H1 (cell line): ENCODE results near the gene SEMA7A. TPM values are rescaled to one million over a fixed set of nuclear protein-coding genes. Genes with fewer than 3 reads are reported as not detected.
"Not testable (repeated sequence)": the region's sequence is repeated elsewhere in the genome, so short reads cannot be mapped to it uniquely, and the experiment has no call there.

Experiments used
- CTCF ChIA-PET: fragments of 300-600 bp; sonication (Branson Sonifier 250); formaldehyde crosslinking; loops from one replicate; lab custom pipeline; 2021; ENCODE audit not compliant: partially characterized antibody; lab: Charles Lee
- POLR2A ChIA-PET: fragments of 300-600 bp; sonication (Branson Sonifier 250); formaldehyde crosslinking; loops from one replicate; lab custom pipeline; 2021; ENCODE audit warnings: inconsistent platforms; ENCODE audit not compliant: partially characterized antibody; lab: Charles Lee
- DNase-seq, 2 experiments: peaks; one replicate each; pipeline versions ENCODE4 v3.0.0 to v3.0.0-alpha.2; 2010 to 2022; ENCODE audit warnings: low spot score in 2 of 2, low read depth in 1 of 2, mixed read lengths in 1 of 2
- FAIRE-seq: peaks from 2 replicates; lab custom pipeline; 2011; peaks lifted over from hg19 to GRCh38; lab: Jason Lieb, UNC
- H2AFZ ChIP-seq: 2 replicates; pipeline ENCODE4 v1.8.1; 2012; ENCODE audit warnings: low read length, inconsistent platforms
- H2AK5ac ChIP-seq: 2 replicates; pipeline ENCODE4 v1.6.1; 2013; ENCODE audit warnings: low read depth, low read length
- H2BK120ac ChIP-seq: replicated peaks from 2 replicates; pipeline ENCODE3; 2013; ENCODE audit warnings: low read depth, low read length, inconsistent platforms
- H2BK12ac ChIP-seq: 2 replicates; pipeline ENCODE4 v1.6.1; 2013; ENCODE audit warnings: low read depth, low read length
- H2BK15ac ChIP-seq: 2 replicates; pipeline ENCODE4 v1.6.1; 2013; ENCODE audit warnings: low read length
- H2BK20ac ChIP-seq: 2 replicates; pipeline ENCODE4 v1.6.1; 2013; ENCODE audit warnings: low read length
- H2BK5ac ChIP-seq: 2 replicates; pipeline ENCODE4 v1.6.1; 2013; ENCODE audit warnings: low read depth, low read length
- H3K14ac ChIP-seq: 2 replicates; pipeline ENCODE4 v1.6.1; 2013; ENCODE audit warnings: inconsistent platforms; ENCODE audit not compliant: insufficient read length
- H3K18ac ChIP-seq: 2 replicates; pipeline ENCODE4 v1.6.1; 2013; ENCODE audit warnings: low read length; ENCODE audit errors: extremely low read depth
- H3K23ac ChIP-seq: 2 replicates; pipeline ENCODE4 v1.6.1; 2013; ENCODE audit warnings: inconsistent platforms; ENCODE audit not compliant: insufficient read length
- H3K23me2 ChIP-seq: 2 replicates; pipeline ENCODE4 v1.6.1; 2013; ENCODE audit warnings: low read depth, low read length
- H3K27ac ChIP-seq: 2 replicates; pipeline ENCODE4 v1.6.1; 2011; ENCODE audit warnings: low read depth, low read length, inconsistent platforms
- H3K27me3 ChIP-seq, 4 experiments: replicated peaks in 1 of 4; 1 replicate in 1 of 4; 2 replicates in 3 of 4; pipeline versions ENCODE4 v1.6.1 to v1.8.1; 2011 to 2013; ENCODE audit warnings: low read length in 3 of 4, mild to moderate bottlenecking in 3 of 4, inconsistent platforms in 2 of 4, mixed read lengths in 2 of 4, moderate library complexity in 1 of 4; ENCODE audit not compliant: control insufficient read depth in 3 of 4, insufficient read depth in 3 of 4; ENCODE audit errors: extremely low read depth in 1 of 4
- H3K36me3 ChIP-seq, 4 experiments: 2 replicates each; pipeline versions ENCODE4 v1.6.1 to v1.8.1; 2011 to 2013; ENCODE audit warnings: mild to moderate bottlenecking in 4 of 4, low read length in 3 of 4, moderate library complexity in 2 of 4, control low read depth in 1 of 4, inconsistent platforms in 1 of 4; ENCODE audit not compliant: insufficient read depth in 4 of 4, control insufficient read depth in 2 of 4
- H3K4ac ChIP-seq: replicated peaks from 2 replicates; pipeline ENCODE3; 2013; ENCODE audit warnings: low read length, low read depth, mixed read lengths, inconsistent platforms; ENCODE audit not compliant: insufficient read length
- H3K4me1 ChIP-seq, 4 experiments: replicated peaks in 1 of 4; 1 replicate in 1 of 4; 2 replicates in 3 of 4; pipeline versions ENCODE4 v1.6.1 to v1.8.1; 2011 to 2013; ENCODE audit warnings: low read length in 3 of 4, inconsistent platforms in 2 of 4, mixed read lengths in 1 of 4; ENCODE audit not compliant: insufficient read depth in 4 of 4, control insufficient read depth in 3 of 4
- H3K4me2 ChIP-seq, 2 experiments: 2 replicates each; pipeline versions ENCODE4 v1.6.1 to v1.8.1; 2011 to 2013; ENCODE audit warnings: low read depth in 2 of 2, low read length in 2 of 2, control low read depth in 1 of 2, inconsistent platforms in 1 of 2, mild to moderate bottlenecking in 1 of 2; ENCODE audit not compliant: insufficient read depth in 1 of 2
- H3K4me3 ChIP-seq, 4 experiments: fragments of 200-600, 300-600 bp in 1 of 4; sonication (generic), shearing (Covaris generic), sonication (Bioruptor Twin) in 1 of 4; 2 replicates each; pipeline versions ENCODE4 v1.5.1 to v1.8.1; 2011 to 2016; ENCODE audit warnings: low read length in 4 of 4, low read depth in 3 of 4, control low read depth in 2 of 4, inconsistent platforms in 2 of 4, mild to moderate bottlenecking in 2 of 4, mixed read lengths in 1 of 4, moderate library complexity in 1 of 4; ENCODE audit not compliant: insufficient read depth in 2 of 4; ENCODE audit errors: extremely low read depth in 1 of 4
- H3K56ac ChIP-seq: replicated peaks from 2 replicates; pipeline ENCODE3; 2013; ENCODE audit warnings: low read depth, mild to moderate bottlenecking, mixed read lengths, low read length, inconsistent platforms; ENCODE audit not compliant: insufficient read length
- H3K79me1 ChIP-seq: 2 replicates; pipeline ENCODE4 v1.6.1; 2013; ENCODE audit warnings: low read depth, low read length, control low read depth
- H3K79me2 ChIP-seq, 2 experiments: 2 replicates each; pipeline versions ENCODE4 v1.6.1 to v1.8.1; 2012 to 2013; ENCODE audit warnings: low read length in 2 of 2, mild to moderate bottlenecking in 2 of 2, inconsistent platforms in 1 of 2; ENCODE audit not compliant: insufficient read depth in 2 of 2, control insufficient read depth in 1 of 2
- H3K9ac ChIP-seq, 4 experiments: replicated peaks in 1 of 4; 1 replicate in 1 of 4; 2 replicates in 3 of 4; pipeline versions ENCODE4 v1.6.1 to v1.8.1; 2011 to 2013; ENCODE audit warnings: low read depth in 3 of 4, low read length in 3 of 4, control low read depth in 2 of 4, mild to moderate bottlenecking in 2 of 4, moderate library complexity in 2 of 4, inconsistent platforms in 1 of 4; ENCODE audit errors: extremely low read depth in 1 of 4
- H3K9me3 ChIP-seq, 2 experiments: 2 replicates each; pipeline versions ENCODE4 v1.6.1 to v1.8.1; 2012 to 2013; ENCODE audit warnings: mild to moderate bottlenecking in 2 of 2, moderate library complexity in 2 of 2, control low read depth in 1 of 2, inconsistent platforms in 1 of 2, low read depth in 1 of 2, low read length in 1 of 2, mixed read lengths in 1 of 2; ENCODE audit not compliant: insufficient read depth in 2 of 2
- H4K20me1 ChIP-seq, 2 experiments: replicated peaks in 1 of 2; 2 replicates each; pipeline versions ENCODE3 to v1.8.1; 2011 to 2013; ENCODE audit warnings: inconsistent platforms in 2 of 2, low read length in 2 of 2, mild to moderate bottlenecking in 1 of 2; ENCODE audit not compliant: insufficient read depth in 2 of 2, control insufficient read depth in 1 of 2
- H4K5ac ChIP-seq: 2 replicates; pipeline ENCODE4 v1.6.1; 2013; ENCODE audit warnings: low read length, low read depth, mixed read lengths, inconsistent platforms; ENCODE audit not compliant: insufficient read length
- H4K8ac ChIP-seq: 2 replicates; pipeline ENCODE4 v1.8.0; 2013; ENCODE audit warnings: mild to moderate bottlenecking, moderate library complexity, low read length, inconsistent platforms; ENCODE audit not compliant: insufficient read depth; ENCODE audit errors: extremely low read depth
- H4K91ac ChIP-seq: replicated peaks from 2 replicates; pipeline ENCODE3; 2013; ENCODE audit warnings: low read length, mixed read lengths, inconsistent platforms; ENCODE audit not compliant: insufficient read length
- WGBS, 2 experiments: shearing (Covaris generic) in 1 of 2; methylation state at CpG; one replicate each; pipeline versions ENCODE4 v1.1.6 to v1.1.7; 2013 to 2015; ENCODE audit warnings: low lambda C conversion rate in 2 of 2, mixed read lengths in 2 of 2, inconsistent platforms in 1 of 2, low coverage in 1 of 2, missing lambda C conversion rate in 1 of 2; ENCODE audit not compliant: insufficient replicate concordance in 2 of 2, insufficient coverage in 1 of 2, insufficient read length in 1 of 2; ENCODE audit errors: extremely low coverage in 1 of 2, missing lambda C conversion rate in 1 of 2; 5-methylcytosine and 5-hydroxymethylcytosine counted together
- polyA plus RNA-seq, 7 experiments: library from polyadenylated mRNA; depleted of rRNA in 3 of 7; stranded (reverse) in 5 of 7; unstranded in 2 of 7; fragments of >200 nt in 5 of 7; fragments of 200-250 nt in 2 of 7; gene quantifications; 1 replicate in 5 of 7; 2 replicates in 1 of 7; 4 replicates in 1 of 7; pipeline versions ENCODE4 v1.2.1 to v1.2.3, GENCODE V29; 2011 to 2013; ENCODE audit warnings: missing spikeins in 2 of 7, mixed read lengths in 2 of 7
- total RNA-seq: library from RNA; stranded (reverse); fragmentation: NEBNext Ultra II Directional; extraction: Animal tissue kit (Norgen Biotek cat#: 25700); gene quantifications from 2 replicates; pipeline ENCODE4 v1.2.1, GENCODE V29; 2021

Gene SEMA7A
- total and polyA plus RNA-seq, 2 of the 8 experiments (the other 6 are each of a cell fraction or from before 2014, with no cell fraction given), result 10.7 to 15.0 TPM

DNA sequence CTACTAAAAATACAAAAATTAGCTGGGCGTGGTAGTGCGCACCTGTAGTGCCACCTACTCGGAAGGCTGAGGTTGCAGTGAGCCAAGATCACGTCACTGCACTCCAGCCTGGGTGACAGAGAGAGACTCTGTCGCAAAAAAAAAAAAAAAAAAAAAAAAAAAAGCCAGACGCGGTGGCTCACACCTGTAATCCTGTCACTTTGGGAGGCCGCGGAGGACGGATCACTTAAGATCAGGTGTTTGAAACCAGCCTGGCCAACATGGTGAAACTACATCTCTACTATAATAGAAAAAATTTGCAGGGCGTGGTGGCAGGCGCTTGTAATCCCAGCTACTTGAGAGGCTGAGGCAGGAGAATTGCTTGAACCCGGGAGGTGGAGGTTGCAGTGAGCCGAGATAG is 26.0 kb upstream of the SEMA7A start:
- H2AK5ac ChIP-seq, H3K27ac ChIP-seq, H2BK20ac ChIP-seq, H4K8ac ChIP-seq, H3K4ac ChIP-seq, H2BK15ac ChIP-seq, H2BK5ac ChIP-seq, H3K9ac ChIP-seq, H3K9me3 ChIP-seq, H3K18ac ChIP-seq, H3K23ac ChIP-seq, H2AFZ ChIP-seq, H3K14ac ChIP-seq, H2BK12ac ChIP-seq, H2BK120ac ChIP-seq, H3K27me3 ChIP-seq, H3K36me3 ChIP-seq, H3K4me1 ChIP-seq, DNase-seq, H4K91ac ChIP-seq, FAIRE-seq, H4K5ac ChIP-seq, H3K56ac ChIP-seq, H4K20me1 ChIP-seq, H3K79me1 ChIP-seq: not testable (repeated sequence)
- peak overlapping the region; percentile 76 to 85; a peak in 3 of 4 replicates for H3K4me2 ChIP-seq
- ChIA-PET CTCF (interaction anchor here (1.0 to 9.1 kb wide), 4 partner anchors 11 to 78 kb away, joined by 3 to 78 read pairs (median 4); no protein-coding TSS in a partner anchor), POLR2A (interaction anchor here (0.7 to 3.2 kb wide), 4 partner anchors 17 to 85 kb away, joined by 3 to 25 read pairs (median 8); partner anchors contain the start of gene ARID3B)
- peaks cover 15% of the 10 kb centered on the region for H3K23me2 ChIP-seq
- H3K4me3 ChIP-seq, result peak overlapping the region in 2 of 4 experiments; percentile 82 to 88; a peak in 3 of 8 replicates
- H3K79me2 ChIP-seq, result peaks cover 0 to 15% of the 10 kb centered on the region in 2 experiments; a peak in 2 of 4 replicates
- WGBS, 2 experiments, result 97% methylated on average over 9 of the region's 14 CpGs; no CpG with 5 or more reads in 1 of the 2 experiments
